ENCODE measurements around the gene AQP6. TPM values are rescaled to one million over a fixed set of nuclear protein-coding genes. Genes with fewer than 3 reads are reported as not detected.

The AQP6 gene
- total RNA-seq (2014; rRNA removed; shearing (Covaris generic); ENCODE audit: low replicate concordance), result not detected in 2 replicates

DNA sequence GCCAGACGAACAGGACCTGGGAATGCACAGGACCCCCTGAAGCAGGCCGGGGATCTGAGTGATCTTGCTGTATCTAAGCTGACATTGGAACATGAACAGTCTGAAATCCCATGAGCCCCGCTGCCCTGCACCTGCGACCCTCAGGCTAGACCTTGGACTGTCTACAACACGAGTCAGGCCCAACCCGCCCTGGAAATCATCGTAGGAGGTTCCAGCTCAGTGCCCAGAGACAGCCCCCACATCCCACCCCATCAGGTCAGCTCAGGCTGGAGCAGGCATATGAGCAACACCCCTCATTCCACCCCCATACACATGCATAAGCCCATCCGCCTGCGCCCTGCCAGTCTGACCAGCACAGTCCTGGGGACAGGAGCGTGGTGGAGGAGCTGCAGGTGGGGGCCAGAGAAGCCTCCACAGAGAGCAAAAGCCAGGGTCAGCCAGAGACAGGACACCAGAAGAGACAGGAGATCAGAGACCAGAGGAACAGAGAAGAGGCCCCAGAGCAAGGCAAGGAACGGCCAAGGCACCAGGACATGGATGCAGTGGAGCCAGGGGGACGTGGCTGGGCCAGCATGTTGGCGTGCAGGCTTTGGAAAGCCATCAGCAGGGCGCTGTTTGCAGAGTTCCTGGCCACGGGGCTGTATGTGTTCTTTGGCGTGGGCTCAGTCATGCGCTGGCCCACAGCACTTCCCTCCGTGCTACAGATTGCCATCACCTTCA, at the start of gene AQP6:
Gene AQP6, plus strand, starts transcription at position 307 of the 720 bp plus-strand sequence. Its CDS starts 227 bp downstream, at position 534.
- no peaks in the 10 kb centered on the region for H3K27me3 ChIP-seq
- no peak for DNase-seq
- no peak within 1 kb of the TSS for H3K4me3 ChIP-seq
- no peaks in the 10 kb centered on the region for H3K9me3 ChIP-seq
- H3K36me3 ChIP-seq, result no peaks in the 10 kb centered on the region

GRCh38 chr12:49923035-49923644, 49.6 kb upstream of the AQP6 start:
- no peaks in the 10 kb centered on the region for H3K27me3 ChIP-seq
- DNase-seq, result no peak

DNA sequence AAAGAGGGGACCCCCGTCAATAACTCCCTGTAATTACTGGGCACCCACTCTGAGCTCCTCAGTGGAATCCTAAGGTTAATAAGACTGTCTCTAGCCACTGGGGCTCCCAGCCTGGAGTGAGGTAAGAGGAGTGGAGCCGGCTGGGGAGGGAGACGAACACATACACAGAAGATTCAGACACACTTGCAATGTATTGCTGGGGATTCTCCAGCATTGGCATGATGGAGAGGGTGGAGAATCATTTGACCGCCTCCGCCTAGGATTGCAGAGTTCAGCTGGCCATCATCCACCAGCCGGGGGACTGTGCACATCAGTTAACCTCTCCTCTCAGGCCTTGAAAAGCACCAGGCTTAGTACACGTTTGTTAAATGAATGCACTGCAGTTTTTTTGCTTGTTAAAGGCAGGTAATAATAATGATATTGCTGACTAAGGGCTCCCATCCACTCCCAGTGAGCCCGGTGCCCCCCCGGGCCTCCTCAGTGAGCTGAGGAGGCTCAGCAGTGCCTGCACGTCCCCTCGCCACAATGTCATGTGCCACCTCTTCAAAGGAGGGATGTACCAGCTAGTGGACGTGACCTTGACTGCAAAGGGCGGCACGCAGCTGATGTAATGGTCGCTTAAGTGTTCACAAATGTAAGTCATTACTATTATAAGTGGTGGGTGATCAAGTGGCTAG, 48.7 kb upstream of the AQP6 start:
- Histone ChIP-seq H3K27me3 (no peaks in the 10 kb centered on the region), H3K9me3 (no peaks in the 10 kb centered on the region), H3K4me3 (no peak overlapping the region), H3K36me3 (no peaks in the 10 kb centered on the region)
- no peak for DNase-seq

More at GRCh38 chr12:49923035-49923644, 49.6 kb upstream of the AQP6 start:
- Histone ChIP-seq H3K4me3 (no peak overlapping the region), H3K9me3 (no peaks in the 10 kb centered on the region), H3K36me3 (no peaks in the 10 kb centered on the region)

GRCh38 chr12:49924628-49925246, 48.0 kb upstream of the AQP6 start:
- Histone ChIP-seq H3K27me3 (no peaks in the 10 kb centered on the region), H3K9me3 (no peaks in the 10 kb centered on the region), H3K4me3 (no peak overlapping the region), H3K36me3 (no peaks in the 10 kb centered on the region)
- no peak for DNase-seq

GRCh38 chr12:49925433-49926204, 47.1 kb upstream of the AQP6 start:
- Histone ChIP-seq H3K4me3 (no peak overlapping the region), H3K36me3 (no peaks in the 10 kb centered on the region), H3K9me3 (no peaks in the 10 kb centered on the region), H3K27me3 (no peaks in the 10 kb centered on the region)
- no peak for DNase-seq

DNA sequence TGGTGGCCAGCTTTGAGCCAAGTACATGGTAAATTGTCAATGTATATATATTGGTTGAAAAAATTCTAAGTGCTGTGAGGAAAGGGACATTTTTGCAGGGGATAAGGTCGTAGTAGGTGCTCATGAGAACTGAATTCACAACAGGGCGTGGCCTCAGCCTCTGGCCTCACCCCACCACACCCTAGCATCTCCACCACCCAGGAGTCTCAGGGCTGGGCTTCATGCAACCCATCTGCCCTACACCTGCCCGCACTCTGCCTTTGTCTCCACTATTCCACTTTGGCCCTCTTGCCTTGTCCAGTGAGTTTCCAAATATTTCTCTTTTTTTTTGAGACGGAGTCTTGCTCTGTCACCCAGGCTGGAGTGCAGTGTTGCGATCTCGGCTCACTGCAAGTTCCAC, 44.3 kb upstream of the AQP6 start:
- H3K36me3 ChIP-seq, result no peaks in the 10 kb centered on the region
- no peaks in the 10 kb centered on the region for H3K9me3 ChIP-seq
- H3K4me3 ChIP-seq, result no peak overlapping the region
- H3K27me3 ChIP-seq, result no peaks in the 10 kb centered on the region
- no peak for DNase-seq

DNA sequence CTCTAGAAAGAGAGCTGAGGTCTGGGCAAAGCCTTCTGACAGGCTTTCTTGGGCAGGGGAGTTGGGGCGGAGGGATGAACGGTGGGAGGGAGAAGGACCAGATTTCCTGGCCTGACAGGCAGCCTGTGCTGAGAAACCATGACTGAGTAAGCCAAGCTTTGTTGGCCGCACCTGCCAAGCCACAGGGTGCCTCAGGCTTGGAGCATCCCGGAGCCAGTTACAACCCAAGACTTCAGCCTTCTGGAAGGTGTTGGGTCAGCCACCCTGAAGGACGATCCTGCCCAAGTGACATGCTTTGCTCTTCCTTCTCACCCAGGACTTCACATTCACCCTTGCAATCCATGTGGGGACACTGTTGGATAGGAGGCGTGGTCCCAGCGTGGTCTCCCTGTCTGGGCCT, 43.2 kb upstream of the AQP6 start:
- DNase-seq, result no peak
- no peak overlapping the region for H3K4me3 ChIP-seq
- H3K27me3 ChIP-seq, result no peaks in the 10 kb centered on the region
- H3K9me3 ChIP-seq, result no peaks in the 10 kb centered on the region
- H3K36me3 ChIP-seq, result no peaks in the 10 kb centered on the region

GRCh38 chr12:49930515-49931288, 42.0 kb upstream of the AQP6 start:
- H3K27me3 ChIP-seq, result no peaks in the 10 kb centered on the region
- no peak overlapping the region for H3K4me3 ChIP-seq
- DNase-seq, result no peak
- H3K36me3 ChIP-seq, result no peaks in the 10 kb centered on the region
- no peaks in the 10 kb centered on the region for H3K9me3 ChIP-seq

DNA sequence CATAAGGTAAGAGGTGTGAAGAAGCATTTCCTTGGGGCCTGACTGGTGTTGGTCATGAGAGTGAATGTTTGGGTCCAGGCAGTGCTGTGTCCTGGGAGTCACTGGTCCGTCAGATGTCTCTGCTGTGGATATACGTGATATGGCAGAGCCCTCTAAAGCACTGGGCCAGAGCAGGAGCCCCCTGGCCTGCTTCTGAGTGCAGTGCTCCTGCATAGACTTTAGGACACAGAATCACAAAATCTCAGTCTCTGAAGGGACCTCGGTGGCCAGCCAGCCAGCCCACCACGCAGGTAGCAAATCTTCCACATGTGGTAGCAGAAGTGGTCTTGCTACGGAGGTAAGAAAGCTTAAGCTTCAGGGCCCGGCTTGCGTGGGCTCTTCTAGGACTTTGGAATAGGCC, 40.7 kb upstream of the AQP6 start:
- H3K9me3 ChIP-seq, result no peaks in the 10 kb centered on the region
- no peaks in the 10 kb centered on the region for H3K27me3 ChIP-seq
- no peaks in the 10 kb centered on the region for H3K36me3 ChIP-seq
- DNase-seq, result no peak
- H3K4me3 ChIP-seq, result no peak overlapping the region

GRCh38 chr12:49932533-49933130, 40.1 kb upstream of the AQP6 start:
- no peaks in the 10 kb centered on the region for H3K27me3 ChIP-seq
- no peak for DNase-seq
- H3K36me3 ChIP-seq, result no peaks in the 10 kb centered on the region
- no peak overlapping the region for H3K4me3 ChIP-seq
- no peaks in the 10 kb centered on the region for H3K9me3 ChIP-seq

- no peaks in the 10 kb centered on the region for H3K27me3 ChIP-seq
- no peak for DNase-seq
- no peaks in the 10 kb centered on the region for H3K9me3 ChIP-seq
- no peaks in the 10 kb centered on the region for H3K36me3 ChIP-seq
- no peak overlapping the region for H3K4me3 ChIP-seq
These were observed 39.0 kb upstream of the AQP6 start for GRCh38 chr12:49933796-49934195.

- H3K36me3 ChIP-seq, result no peaks in the 10 kb centered on the region
- H3K4me3 ChIP-seq, result no peak overlapping the region
- DNase-seq, result no peak
- H3K9me3 ChIP-seq, result no peaks in the 10 kb centered on the region
- no peaks in the 10 kb centered on the region for H3K27me3 ChIP-seq
These were observed 38.2 kb upstream of the AQP6 start for GRCh38 chr12:49934505-49934904.

GRCh38 chr12:49936925-49937324, 35.8 kb upstream of the AQP6 start:
- DNase-seq, result no peak
- no peaks in the 10 kb centered on the region for H3K27me3 ChIP-seq
- H3K36me3 ChIP-seq, result no peaks in the 10 kb centered on the region
- H3K4me3 ChIP-seq, result no peak overlapping the region
- no peaks in the 10 kb centered on the region for H3K9me3 ChIP-seq

DNA sequence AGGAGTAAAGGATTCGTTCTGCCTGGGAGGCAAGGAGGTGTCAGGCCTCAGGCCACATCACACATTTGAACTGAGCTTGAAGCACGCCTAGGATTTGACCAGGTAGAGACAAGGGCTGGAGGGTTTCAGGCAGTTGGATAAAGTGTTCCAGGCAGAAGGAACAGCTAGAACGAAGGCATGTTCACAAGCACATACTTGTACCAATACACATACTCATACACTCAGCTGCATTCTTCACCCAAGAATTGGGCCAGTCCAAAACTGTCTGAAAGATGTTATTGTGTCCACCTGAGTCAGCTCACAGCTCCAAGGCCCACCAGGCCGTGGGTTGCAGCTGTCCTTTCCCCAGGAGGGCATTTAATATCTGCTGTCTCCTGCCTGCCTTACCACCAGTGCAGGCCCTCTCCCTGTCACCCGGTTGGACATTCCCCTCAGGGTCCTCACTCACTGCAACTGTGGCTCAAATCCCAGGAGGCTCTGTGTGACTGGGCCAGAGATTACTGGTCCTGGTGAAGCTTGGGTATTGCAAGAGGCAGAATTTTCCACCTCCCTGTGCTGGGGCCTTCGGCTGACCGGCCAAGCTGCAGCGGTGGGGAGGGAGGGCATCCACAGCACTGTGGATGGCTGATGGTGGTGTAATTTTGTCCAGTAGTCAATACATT, 35.0 kb upstream of the AQP6 start:
- no peak for DNase-seq
- Histone ChIP-seq H3K36me3 (no peaks in the 10 kb centered on the region), H3K4me3 (no peak overlapping the region), H3K27me3 (no peaks in the 10 kb centered on the region), H3K9me3 (no peaks in the 10 kb centered on the region)

DNA sequence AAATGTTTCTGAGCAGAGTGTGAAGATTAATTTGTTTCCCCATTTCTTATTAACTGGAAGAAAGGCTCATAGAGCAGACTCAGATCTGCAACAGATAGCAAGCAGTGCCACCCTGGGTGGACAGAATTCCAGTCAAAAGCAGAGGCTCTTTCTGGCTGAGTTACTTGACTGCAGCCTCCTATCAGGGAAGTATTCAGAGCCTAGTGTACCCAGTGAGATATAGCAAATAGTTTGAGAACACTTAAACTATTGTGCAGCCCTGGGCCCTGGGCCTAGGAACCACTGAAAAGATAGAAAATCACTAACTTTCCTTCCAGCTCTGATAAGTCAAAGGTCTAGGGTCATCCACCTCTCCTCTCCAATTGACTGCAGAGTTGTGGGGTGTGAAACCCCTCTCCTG, 33.4 kb upstream of the AQP6 start:
- Histone ChIP-seq H3K4me3 (no peak overlapping the region), H3K9me3 (no peaks in the 10 kb centered on the region), H3K27me3 (no peaks in the 10 kb centered on the region), H3K36me3 (no peaks in the 10 kb centered on the region)
- DNase-seq, result no peak

Measured in MG63 (cell line).